Fibroblast of skin of left quadriceps (primary cell): Measurements from ENCODE around the gene BMP8A.
"Not testable (repeated sequence)": the region's sequence is repeated elsewhere in the genome, so short reads cannot be mapped to it uniquely, and the experiment has no call there.

ENCODE experiments used
- DNase-seq, 2 experiments: peaks; one replicate each; pipeline ENCODE4 v3.0.0-alpha.2; 2013; ENCODE audit warnings: low read depth in 2 of 2

Gene BMP8A

GRCh38 chr1:39505289-39505688 is 13.9 kb downstream of the BMP8A start:
- DNase-seq = no peak

- DNase-seq = no peak
These were observed 15.9 kb downstream of the BMP8A start for GRCh38 chr1:39507230-39507928.

DNA sequence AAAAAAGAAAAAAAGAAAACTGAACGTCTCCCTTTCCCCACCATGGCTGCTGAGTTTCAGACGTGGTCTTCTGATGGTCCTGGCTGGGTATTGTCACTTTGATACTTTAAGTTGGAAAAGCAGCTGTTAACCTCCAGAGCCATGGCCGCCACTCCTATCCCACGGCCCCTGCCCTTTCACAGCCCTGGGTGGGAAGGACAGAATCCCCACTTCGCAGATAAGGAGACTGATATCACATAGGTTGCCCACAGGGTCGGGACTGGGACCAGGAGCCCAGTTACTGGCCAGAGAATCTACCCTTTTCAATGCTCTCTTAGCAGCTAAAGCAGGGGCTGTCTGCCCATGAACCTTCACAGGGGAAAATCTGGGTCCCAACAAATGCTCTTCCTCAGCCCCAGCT is 16.8 kb downstream of the BMP8A start:
- no peak for DNase-seq

DNA sequence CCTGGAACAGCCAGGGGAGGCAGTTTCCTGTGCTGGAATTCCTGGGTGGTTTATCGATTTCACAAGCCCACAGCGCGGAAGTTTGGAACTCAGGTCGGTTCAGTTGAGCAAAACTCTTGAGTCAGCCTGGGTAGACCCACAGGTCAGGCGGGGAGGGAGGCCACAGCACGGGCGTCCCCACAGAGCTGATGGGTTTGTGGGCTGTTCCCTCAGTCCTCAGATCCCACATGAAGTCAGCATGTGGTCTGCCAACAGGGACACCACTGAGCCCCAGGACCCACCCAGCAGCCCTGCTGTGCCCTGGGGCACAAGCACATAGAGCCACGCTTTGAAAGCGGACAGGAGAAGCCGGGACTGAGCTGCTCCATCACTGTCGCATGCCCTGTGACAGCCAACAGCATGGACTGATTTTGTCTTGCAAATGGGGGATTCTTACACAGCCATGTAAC is 17.4 kb downstream of the BMP8A start:
- no peak for DNase-seq

- DNase-seq = no peak
These were observed 18.0 kb downstream of the BMP8A start for GRCh38 chr1:39509360-39510009.

- not testable (repeated sequence) for DNase-seq
These were observed 19.2 kb downstream of the BMP8A start for GRCh38 chr1:39510570-39511186.

GRCh38 chr1:39511477-39511876 is 20.0 kb downstream of the BMP8A start:
- DNase-seq = not testable (repeated sequence)

DNA sequence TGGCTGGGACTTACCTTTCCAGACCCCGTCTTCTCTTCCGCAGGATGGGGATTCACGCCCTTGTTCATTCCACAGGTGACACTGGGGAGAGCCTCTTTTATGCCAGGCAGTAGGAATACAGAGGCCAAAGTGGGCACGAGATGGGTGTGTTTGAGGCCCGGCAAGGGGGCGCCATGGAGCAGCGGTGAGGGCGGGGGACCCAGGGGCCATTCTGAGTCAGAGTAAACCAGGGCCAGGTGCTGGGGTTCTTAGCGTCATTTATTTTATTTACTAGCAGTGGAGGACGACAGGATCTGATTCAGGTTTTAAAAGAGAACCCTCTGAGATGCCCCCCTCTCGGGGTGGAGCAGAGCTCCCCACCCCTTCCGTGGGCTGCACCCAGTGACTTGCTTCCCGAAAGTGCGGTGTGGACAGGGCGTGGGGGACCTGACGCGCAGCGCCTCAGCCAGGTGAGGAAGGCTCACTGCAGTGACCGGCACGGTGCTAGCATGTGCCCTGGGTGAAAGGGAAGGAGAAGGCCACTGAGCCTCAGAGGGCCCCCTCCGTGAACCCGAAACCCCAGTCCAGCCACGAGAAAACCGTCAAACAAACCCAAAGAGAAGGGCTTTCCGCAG is 20.9 kb downstream of the BMP8A start:
- not testable (repeated sequence) for DNase-seq

DNA sequence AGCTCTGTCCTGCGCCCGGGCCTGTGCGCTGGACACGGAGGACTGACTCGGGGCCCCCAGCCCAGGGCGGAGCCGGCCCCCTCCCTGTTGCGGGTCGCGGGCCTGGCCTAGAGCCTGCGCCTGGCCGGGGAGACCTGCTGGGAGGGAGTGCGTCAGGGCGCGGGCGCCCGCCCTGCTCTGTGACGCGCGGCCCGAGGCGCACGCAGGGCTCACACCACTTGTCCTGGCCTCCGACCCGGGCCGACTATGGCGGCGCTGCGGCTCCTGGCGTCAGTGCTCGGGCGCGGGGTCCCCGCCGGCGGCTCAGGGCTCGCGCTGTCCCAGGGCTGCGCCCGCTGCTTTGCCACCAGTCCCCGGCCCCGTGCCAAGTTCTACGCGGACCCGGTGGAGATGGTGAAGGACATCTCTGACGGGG is 23.3 kb downstream of the BMP8A start:
- DNase-seq = not testable (repeated sequence)

GRCh38 chr1:39515131-39516086 is 24.0 kb downstream of the BMP8A start:
- DNase-seq = not testable (repeated sequence)

DNA sequence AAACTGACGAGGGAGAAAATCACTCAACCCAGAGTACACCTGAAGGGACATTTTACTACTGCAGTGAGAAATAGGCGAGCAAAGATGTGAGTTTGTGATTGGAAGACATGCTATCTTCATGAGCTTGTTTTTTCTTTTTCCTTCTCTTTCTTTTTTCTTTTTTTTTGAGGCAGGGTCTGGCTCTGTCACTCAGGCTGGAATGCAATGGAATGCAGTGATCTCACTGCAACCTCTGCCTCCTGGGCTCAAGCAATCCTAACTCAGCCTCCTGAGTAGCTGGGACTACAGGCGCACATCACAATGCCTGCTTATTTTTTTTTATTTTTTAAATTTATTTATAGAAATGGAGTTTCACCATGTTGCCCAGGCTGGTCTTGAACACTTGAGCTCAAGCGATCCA is 25.4 kb downstream of the BMP8A start:
- DNase-seq = not testable (repeated sequence)

GRCh38 chr1:39517936-39518335 is 26.5 kb downstream of the BMP8A start:
- not testable (repeated sequence) for DNase-seq

GRCh38 chr1:39519376-39519775 is 27.9 kb downstream of the BMP8A start:
- not testable (repeated sequence) for DNase-seq

GRCh38 chr1:39522221-39522620 is 30.8 kb downstream of the BMP8A start:
- DNase-seq = not testable (repeated sequence)

- no peak for DNase-seq
These were observed 31.5 kb downstream of the BMP8A start for GRCh38 chr1:39522661-39523567.

GRCh38 chr1:39524171-39524570 is 32.7 kb downstream of the BMP8A start:
- no peak for DNase-seq

DNA sequence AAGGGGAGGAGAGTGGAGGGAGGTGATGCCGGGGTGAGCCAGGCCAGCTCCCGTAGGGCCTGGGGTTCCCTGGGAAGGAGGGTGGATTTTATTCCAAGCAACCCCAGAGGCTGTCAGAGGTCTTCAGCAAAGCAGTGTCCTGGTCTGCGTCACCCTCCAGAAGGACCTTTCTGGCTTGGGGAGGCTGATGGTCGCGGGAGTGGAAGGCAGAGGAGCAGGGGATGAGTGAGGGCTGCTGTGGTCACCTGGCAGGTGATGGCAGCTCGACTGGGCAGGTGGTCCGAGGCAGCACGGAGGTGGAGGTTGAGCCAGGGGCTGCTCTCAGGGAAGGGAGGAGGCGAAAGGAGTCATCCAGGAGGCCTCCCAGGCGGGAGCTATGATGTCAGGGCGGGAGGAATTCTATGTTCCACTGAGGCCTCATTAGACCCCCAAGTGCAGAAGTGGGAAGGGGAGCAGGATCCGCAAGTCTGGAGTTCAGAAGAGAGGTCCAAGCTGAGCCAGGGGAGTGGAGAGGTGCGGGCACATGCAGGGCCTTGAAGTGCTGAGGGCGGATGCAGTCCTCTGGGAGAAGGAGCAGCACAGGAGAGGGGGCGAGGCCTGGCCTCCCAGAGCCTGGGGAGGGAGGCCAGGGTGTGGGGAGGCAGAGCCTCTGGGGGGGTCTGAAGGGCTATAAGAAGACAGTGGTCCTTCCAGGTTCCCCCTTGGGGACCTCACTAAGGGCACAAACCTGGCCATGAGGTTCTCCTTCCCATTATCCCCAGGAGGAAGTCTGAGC is 33.3 kb downstream of the BMP8A start:
- DNase-seq = no peak

DNA sequence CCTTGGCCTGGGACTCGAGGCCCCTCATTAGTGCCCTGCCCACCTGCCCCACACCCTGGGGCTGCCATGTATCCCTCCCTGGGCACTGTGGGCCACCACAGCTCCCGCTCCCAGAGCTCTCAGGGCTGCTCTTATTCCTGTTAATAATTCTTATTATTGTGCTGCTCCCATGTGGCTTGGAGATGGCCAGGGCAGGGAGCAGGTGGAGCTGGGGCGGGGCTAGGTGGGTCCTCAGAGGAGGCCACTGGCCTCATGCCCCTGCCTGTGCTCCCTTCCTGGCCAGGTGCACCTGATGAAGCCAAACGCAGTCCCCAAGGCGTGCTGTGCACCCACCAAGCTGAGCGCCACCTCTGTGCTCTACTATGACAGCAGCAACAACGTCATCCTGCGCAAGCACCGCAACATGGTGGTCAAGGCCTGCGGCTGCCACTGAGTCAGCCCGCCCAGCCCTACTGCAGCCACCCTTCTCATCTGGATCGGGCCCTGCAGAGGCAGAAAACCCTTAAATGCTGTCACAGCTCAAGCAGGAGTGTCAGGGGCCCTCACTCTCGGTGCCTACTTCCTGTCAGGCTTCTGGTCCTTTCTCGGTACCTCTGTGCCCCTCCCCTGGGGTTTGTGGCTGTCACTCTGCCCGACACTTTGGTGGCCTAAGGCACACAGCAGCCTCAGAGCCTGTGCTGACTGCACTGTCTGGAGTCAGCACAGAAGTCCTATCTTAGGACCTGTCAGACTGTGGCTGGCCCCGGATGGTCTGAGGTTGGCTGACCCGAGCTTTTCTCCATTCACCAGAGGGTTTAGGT is 34.1 kb downstream of the BMP8A start:
- DNase-seq = no peak
